GM12873 (cell line): Measurements from ENCODE around the gene USP7.

ENCODE experiments used
- TF ChIP-seq, protein P1 (sequence below): IDR thresholded peaks from 2 replicates; pipeline ENCODE4 v1.5.1; 2012; ENCODE audit warnings: low read depth, mild to moderate bottlenecking, moderate library complexity, low read length, control low read depth; ENCODE audit not compliant: insufficient read depth; ENCODE audit errors: missing control alignments

USP7 gene

DNA sequence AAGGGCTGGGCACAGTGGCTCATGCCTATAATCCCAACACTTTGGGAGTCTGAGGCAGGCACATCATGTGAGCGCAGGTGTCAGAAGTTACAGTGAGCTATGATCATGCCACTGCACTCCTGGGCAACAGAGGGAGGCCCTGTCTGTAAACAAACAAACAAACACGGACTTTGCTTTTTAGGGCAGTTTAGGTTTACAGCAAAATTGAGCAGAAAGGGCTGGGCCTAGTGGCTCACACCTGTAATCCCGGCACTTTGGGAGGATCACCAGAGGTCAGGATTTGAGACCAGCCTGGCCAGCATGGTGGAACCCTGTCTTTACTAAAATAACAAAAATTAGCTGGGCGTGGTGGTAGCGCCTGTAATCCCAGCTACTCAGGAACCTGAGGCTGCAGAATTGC lies 91.6 kb downstream of the USP7 start:
- TF ChIP-seq, protein P1, sequence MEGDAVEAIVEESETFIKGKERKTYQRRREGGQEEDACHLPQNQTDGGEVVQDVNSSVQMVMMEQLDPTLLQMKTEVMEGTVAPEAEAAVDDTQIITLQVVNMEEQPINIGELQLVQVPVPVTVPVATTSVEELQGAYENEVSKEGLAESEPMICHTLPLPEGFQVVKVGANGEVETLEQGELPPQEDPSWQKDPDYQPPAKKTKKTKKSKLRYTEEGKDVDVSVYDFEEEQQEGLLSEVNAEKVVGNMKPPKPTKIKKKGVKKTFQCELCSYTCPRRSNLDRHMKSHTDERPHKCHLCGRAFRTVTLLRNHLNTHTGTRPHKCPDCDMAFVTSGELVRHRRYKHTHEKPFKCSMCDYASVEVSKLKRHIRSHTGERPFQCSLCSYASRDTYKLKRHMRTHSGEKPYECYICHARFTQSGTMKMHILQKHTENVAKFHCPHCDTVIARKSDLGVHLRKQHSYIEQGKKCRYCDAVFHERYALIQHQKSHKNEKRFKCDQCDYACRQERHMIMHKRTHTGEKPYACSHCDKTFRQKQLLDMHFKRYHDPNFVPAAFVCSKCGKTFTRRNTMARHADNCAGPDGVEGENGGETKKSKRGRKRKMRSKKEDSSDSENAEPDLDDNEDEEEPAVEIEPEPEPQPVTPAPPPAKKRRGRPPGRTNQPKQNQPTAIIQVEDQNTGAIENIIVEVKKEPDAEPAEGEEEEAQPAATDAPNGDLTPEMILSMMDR = no peak

DNA sequence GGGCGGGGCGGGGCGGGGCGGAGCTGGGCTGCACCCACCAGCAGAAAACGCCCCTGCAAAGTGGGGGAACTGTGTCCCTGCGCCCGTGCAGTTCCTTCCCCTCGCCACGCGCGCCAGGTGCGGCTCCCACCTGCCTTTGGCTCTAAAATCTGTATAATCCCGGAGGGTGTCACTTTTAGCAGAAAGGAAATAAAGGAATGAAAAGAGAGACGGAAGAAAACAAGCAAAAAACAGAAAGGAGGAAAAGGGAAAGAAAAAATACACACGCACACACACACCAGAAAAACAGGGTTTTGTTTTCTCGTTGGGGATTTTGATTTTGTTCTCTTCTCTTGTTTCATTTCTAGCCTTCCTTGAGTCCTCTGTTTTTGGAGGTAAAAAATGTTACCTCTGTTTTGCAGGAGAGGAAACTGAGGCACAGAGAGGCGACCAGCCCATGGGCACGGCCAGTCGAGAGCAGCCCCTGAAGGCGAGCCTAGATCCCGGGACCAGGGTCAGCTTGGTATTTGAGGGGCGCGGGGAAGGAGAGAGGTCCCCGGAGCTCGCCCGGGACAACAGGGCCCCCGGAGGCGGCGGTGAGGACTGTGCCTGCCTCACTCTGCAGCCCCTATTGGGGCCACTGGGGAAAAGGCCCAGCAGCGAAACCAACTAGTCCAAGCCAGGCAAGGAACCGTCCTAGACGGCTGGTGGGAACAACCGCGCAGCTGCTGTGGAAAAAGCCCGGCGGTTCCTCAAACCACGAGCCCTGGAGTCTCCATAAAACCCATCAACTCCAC lies 94.3 kb downstream of the USP7 start:
- TF ChIP-seq, protein P1 = peak; percentile 34

DNA sequence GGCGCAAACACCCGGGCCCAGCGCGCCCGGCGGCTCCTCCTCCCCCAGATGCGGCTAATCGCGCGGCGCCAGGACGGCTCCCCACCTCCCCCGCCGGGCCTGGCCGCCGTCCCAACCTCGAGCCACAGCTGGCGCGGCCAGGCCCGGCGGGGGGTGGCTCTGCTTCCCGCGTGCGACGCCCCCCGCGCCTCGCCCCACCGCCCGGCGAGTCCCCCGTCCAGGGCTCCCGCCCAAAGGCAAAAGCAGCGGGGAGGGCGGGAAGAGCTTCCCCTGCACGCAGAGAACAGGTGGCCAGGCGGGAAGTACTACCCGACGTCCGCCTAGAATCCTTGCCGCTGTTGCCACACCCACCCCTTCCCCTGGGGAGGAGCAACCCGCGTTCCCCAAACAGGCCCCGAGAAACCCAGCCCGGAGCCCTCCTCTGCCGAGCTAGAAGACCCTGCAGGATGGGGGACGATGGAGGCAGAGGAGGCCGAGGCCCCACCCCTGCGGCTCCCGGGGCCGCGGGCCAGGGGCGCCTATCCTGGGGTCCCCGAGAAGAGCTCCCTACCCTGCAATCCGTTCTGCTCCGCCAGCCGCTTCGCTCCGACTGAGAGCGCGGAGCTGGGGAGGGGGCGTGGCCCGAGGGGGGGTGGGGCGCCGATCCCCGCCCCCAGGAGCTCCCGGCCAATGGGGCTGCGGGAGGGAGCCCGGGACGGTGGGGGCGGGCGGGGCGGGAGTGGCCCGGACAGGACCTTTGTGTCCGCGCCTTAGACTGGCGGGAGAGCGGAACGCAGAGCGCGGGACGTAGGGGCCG lies 95.1 kb downstream of the USP7 start, which contains the start of gene CARHSP1:
TSS of gene CARHSP1 (minus strand) at position 591 of the 796 bp plus-strand sequence. CDS start 9,678 bp downstream, outside the sequence.
- TF ChIP-seq, protein P1 = no peak

DNA sequence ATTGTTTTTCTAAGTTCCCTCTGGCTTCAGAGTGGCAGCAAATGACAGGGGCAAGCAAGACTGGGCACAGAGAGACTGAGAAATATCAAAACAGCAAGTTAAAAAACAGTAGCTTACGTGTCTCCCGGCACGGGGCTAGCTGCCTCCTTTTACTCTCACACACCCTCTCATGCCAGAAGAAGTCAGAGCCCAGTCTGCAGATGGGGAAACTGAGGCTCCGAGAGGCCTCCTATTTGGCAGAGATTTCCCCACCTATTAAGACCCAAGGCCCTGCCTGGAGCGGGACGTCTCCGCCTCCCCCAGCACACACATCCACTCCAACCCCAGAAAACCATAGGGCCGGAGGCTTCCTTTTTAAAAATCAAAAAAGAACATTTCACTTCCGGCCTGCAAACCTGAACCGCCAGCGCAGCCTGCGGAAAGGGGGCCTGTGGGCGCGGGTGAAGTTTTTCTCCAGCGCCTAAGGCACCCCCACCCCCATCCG lies 95.7 kb downstream of the USP7 start:
- TF ChIP-seq, protein P1 = no peak

DNA sequence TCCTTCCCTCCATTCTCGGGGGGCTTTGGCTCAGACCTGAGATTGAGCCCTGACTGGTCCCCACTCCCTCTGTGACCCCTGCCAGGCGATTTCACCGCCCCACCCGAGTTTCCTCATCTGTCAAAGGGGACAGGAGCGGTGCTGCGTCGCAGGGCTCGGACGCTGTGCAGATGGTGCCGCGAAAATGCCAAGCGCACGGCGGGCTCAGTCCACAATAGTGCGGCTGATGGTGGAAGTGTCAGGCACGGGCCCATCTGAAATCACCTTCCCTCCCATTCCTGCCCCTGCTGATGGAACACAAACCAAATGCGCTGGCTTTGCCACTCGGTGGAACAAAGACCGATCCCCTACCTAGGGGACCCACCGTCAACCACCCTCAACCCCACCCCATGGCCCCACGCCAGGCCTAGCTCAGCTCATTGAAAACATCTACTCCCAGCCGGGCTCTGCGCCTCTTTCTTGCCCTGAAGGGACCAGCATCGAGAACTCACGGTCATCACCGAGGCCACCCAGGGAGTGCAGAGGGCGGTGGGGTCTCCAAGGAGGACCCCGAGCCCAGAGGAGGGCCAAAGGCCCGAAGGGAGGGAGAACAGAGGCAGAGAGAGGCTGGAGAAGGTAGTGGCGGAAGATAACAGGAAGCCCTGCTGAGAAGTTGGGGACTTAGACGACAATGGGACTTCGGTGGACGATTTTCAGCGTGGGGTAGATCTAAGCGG lies 96.3 kb downstream of the USP7 start:
- TF ChIP-seq, protein P1 = no peak

DNA sequence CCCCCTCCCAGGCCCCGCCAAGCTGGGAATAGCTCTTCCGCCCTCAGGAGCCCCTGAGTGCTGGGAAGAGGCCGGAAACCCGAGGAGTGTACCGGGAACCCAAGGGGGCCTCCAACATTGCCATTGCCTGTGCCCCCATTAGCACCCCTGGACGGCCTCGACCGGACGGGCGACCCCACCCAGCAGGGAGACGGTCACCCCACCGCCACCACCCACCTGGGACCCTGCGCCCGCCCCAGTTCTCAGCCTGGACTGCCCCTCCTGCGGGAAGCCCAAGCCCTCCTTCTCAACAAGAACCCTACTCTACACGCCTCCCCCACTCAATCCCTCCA lies 96.9 kb downstream of the USP7 start:
- TF ChIP-seq, protein P1 = no peak
